Measurements from ENCODE around the gene TP53TG3E.
"Not testable (repeated sequence)": the region's sequence is repeated elsewhere in the genome, so short reads cannot be mapped to it uniquely, and the experiment has no call there.

Gene TP53TG3E, protein sequence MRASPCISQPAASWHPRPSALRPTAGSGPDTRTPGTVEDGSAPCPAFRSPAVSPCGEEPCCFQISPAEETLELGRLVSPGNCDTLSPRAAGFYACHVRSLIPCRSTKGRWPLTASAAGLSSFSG

DNA sequence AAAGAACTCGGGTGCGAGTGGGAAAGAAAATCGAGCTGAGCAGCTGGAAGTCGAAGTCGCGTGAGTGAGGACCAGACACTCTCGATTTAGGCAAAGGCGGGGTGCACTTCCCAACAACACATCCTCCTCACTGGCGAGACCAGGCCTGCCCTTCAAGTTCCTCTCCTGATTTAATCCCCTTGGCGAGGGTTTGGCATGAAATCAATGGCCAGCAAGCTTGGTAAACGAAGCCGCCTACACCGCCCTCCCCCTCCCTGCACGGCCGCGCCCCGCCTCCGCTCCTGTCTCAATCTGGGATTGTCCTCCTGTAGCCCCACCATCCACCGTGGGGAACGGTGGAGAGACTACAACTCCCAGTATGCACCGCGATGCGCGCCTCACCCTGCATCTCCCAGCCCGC lies at the start of gene TP53TG3E:
Gene TP53TG3E, plus strand, starts transcription at position 301 of the 400 bp plus-strand sequence. Its CDS starts 68 bp downstream, at position 369.
- not testable (repeated sequence) for DNase-seq

DNA sequence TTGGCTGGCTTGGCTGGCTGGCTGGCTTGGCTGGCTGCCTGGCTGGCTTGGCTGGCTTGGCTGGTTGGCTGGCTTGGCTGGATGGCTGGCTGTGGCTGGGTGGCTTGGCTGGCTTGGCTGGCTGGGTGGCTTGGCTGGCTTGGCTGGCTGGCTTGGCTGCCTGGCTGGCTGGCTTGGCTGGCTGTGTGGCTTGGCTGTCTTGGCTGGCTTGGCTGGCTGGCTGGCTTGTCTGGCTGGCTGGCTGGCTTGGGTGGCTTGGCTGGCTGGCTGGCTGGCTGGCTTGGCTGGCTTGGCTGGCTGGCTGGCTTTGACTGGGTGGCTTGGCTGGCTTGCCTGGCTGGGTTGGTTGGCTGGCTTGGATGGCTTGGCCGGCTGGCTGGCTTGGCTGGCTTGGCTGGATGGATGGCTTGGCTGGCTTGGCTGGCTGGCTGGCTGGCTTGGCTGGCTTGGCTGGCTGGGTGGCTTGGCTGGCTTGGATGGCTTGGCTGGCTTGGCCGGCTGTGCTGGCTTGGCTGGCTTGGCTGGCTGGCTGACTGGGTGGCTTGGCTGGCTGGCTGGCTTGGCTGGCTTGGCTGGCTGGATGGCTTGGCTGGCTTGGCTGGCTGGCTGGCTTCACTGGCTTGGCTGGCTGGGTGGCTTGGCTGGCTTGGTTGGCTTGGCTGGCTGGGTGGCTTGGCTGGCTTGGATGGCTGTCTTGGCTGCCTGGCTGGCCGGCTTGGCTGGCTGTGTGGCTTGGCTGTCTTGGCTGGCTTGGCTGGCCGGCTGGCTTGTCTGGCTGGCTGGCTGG lies 32.3 kb downstream of the TP53TG3E start:
- not testable (repeated sequence) for DNase-seq

DNA sequence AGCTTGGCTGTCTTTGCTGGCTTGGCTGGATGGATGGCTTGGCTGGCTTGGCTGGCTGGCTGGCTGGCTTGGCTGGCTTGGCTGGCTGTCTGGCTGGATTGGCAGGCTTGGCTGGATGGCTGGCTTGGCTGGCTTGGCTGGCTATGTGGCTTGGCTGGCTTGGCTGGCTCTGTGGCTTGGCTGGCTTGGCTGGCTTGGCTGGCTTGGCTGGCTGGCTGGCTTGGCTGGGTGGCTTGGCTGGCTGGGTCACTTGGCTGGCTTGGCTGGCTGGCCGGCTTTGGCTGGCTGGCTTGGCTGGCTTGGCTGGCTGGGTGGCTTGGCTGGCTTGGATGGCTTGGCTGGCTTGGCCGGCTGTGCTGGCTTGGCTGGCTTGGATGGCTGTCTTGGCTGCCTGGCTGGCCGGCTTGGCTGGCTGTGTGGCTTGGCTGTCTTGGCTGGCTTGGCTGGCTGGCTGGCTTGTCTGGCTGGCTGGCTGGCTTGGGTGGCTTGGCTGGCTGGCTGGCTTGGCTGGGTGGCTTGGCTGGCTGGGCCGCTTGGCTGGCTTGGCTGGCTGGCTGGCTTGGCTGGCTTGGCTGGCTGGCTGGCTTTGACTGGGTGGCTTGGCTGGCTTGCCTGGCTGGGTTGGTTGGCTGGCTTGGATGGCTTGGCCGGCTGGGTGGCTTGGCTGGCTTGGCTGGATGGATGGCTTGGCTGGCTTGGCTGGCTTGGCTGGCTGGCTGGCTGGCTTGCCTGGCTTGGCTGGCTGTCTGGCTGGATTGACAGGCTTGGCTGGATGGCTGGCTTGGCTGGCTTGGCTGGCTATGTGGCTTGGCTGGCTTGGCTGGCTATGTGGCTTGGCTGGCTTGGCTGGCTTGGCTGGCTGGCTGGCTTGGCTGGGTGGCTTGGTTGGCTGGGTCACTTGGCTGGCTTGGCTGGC lies 33.8 kb downstream of the TP53TG3E start:
- not testable (repeated sequence) for DNase-seq

DNA sequence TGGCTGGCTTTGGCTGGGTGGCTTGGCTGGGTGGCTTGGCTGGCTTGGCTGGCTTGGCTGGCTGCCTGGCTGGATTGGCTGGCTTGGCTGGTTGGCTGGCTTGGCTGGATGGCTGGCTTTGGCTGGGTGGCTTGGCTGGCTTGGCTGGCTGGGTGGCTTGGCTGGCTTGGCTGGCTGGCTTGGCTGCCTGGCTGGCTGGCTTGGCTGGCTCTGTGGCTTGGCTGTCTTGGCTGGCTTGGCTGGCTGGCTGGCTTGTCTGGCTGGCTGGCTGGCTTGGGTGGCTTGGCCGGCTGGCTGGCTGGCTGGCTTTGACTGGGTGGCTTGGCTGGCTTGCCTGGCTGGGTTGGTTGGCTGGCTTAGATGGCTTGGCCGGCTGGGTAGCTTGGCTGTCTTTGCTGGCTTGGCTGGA lies 34.4 kb downstream of the TP53TG3E start:
- DNase-seq: not testable (repeated sequence)

DNA sequence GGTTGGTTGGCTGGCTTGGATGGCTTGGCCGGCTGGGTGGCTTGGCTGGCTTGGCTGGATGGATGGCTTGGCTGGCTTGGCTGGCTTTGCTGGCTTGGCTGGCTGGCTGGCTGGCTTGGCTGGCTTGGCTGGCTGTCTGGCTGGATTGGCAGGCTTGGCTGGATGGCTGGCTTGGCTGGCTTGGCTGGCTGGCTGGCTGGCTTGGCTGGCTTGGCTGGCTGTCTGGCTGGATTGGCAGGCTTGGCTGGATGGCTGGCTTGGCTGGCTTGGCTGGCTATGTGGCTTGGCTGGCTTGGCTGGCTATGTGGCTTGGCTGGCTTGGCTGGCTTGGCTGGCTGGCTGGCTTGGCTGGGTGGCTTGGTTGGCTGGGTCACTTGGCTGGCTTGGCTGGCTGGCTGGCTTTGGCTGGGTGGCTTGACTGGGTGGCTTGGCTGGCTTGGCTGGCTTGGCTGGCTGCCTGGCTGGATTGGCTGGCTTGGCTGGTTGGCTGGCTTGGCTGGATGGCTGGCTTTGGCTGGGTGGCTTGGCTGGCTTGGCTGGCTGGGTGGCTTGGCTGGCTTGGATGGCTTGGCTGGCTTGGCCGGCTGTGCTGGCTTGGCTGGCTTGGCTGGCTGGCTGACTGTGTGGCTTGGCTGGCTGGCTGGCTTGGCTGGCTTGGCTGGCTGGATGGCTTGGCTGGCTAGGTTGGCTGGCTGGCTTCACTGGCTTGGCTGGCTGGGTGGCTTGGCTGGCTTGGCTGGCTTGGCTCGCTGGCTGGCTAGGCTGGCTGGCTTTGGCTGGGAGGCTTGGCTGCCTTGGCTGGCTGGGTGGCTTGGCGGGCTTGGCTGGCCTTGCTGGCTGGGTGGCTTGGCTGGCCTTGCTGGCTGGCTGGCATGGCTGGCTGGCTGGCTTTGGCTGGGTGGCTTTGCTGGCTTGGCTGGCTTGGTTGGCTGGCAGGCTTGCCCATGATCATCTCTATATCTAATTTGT lies 35.3 kb downstream of the TP53TG3E start:
- not testable (repeated sequence) for DNase-seq

Data from kidney glomerular epithelial cell (primary cell).